ENCODE results near the gene SCGB1A1.
"Not testable (repeated sequence)": the region's sequence is repeated elsewhere in the genome, so short reads cannot be mapped to it uniquely, and the experiment has no call there.

DNA sequence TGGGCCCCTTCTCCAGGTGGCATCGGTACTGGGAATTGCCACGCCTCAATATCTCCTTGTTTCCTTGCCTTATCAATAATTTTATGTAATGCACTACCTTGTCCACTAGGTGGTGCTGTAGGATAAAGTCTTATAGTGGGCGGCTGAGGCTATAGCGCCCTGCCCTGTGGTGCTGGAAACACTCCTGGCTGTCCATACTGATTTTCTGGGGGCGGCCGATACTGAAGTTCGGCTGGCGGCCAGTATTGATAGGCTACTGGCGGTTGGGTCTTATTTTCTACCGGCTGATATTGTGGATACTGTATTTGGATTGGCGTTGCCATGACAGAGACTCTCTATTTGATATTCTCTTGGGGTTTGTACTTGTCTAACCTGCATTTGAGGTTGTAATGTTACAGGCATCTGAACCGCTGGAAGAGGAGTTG is 38.0 kb upstream of the SCGB1A1 start:
- not testable (repeated sequence) for TF ChIP-seq POLR2A (IDR thresholded peaks at IDR 0.05)
- TF ChIP-seq CTCF (IDR thresholded peaks at IDR 0.05), result peak in 1 of 3 donors; percentile 31
